ENCODE data around the gene TOGARAM1.
"Not testable (repeated sequence)": the region's sequence is repeated elsewhere in the genome, so short reads cannot be mapped to it uniquely, and the experiment has no call there.

Gene TOGARAM1

DNA sequence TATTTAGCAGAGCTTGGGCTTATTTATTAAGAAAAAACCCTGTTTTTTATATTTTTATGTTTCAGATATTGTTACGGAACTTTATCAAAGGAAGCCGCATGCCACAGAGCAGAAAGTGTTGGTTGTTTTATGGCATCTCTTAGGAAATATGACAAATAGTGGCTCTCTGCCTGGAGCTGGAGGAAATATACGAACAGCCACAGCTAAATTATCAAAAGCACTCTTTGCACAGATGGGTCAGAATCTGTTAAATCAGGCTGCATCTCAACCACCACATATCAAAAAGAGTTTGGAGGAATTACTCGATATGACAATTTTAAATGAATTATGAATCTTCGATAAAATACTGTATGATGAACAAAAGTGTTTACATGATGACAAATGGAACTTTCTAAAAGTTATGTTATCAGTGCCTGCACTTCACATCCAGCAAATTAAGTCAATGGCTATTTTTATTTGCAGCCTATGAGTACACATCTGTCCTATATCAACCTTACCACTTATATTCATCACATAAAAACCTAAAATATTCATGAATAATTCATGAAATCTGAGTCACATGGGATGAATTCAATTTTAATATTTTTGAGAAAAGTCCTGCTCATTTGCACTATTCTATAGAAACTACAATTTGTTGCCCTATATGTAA, 111.4 kb downstream of the TOGARAM1 start:
- Histone ChIP-seq H3K27ac (ENCODE audit: extremely low read depth, low read depth, low read length) (no peak overlapping the region), H3K4me3 (ENCODE audit: low read depth, low read length) (no peak overlapping the region), H3K36me3 (ENCODE audit: control insufficient read depth in 2 of 2, insufficient read depth in 1 of 2, low read length in 2 of 2) (peaks cover 4 to 9% of the 10 kb centered on the region in 2 experiments), H3K9me3 (ENCODE audit: control insufficient read depth, insufficient read depth, low read depth, low read length) (no peaks in the 10 kb centered on the region), H3K4me1 (ENCODE audit: control insufficient read depth, insufficient read depth, low read length) (no peaks in the 10 kb centered on the region)
- CTCF ChIA-PET: interaction anchor here (0.8 kb wide), 1 partner anchor 12 kb away, joined by 3 read pairs; no protein-coding TSS in a partner anchor
- TF ChIP-seq, protein P1, sequence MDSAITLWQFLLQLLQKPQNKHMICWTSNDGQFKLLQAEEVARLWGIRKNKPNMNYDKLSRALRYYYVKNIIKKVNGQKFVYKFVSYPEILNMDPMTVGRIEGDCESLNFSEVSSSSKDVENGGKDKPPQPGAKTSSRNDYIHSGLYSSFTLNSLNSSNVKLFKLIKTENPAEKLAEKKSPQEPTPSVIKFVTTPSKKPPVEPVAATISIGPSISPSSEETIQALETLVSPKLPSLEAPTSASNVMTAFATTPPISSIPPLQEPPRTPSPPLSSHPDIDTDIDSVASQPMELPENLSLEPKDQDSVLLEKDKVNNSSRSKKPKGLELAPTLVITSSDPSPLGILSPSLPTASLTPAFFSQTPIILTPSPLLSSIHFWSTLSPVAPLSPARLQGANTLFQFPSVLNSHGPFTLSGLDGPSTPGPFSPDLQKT (IDR thresholded peaks at IDR 0.05; ENCODE audit: borderline replicate concordance, low read depth, low read length): no peak
- TF ChIP-seq YY2 (tag by site-specific recombination; IDR thresholded peaks at IDR 0.05) (no peak), ZNF184 (tag by site-specific recombination; IDR thresholded peaks at IDR 0.05) (no peak), ZNF76 (tag by site-specific recombination; IDR thresholded peaks at IDR 0.05; ENCODE audit: borderline replicate concordance, low read depth) (no peak), ZNF175 (tag by site-specific recombination; IDR thresholded peaks at IDR 0.05) (no peak)
- TF ChIP-seq, protein P2, sequence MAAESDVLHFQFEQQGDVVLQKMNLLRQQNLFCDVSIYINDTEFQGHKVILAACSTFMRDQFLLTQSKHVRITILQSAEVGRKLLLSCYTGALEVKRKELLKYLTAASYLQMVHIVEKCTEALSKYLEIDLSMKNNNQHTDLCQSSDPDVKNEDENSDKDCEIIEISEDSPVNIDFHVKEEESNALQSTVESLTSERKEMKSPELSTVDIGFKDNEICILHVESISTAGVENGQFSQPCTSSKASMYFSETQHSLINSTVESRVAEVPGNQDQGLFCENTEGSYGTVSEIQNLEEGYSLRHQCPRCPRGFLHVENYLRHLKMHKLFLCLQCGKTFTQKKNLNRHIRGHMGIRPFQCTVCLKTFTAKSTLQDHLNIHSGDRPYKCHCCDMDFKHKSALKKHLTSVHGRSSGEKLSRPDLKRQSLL (tag by site-specific recombination; IDR thresholded peaks at IDR 0.05): no peak
- TF ChIP-seq, protein P3, sequence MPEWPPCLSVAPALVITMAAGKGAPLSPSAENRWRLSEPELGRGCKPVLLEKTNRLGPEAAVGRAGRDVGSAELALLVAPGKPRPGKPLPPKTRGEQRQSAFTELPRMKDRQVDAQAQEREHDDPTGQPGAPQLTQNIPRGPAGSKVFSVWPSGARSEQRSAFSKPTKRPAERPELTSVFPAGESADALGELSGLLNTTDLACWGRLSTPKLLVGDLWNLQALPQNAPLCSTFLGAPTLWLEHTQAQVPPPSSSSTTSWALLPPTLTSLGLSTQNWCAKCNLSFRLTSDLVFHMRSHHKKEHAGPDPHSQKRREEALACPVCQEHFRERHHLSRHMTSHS (tag by site-specific recombination; IDR thresholded peaks at IDR 0.05): no peak
- POLR2A ChIA-PET: no interaction called here

DNA sequence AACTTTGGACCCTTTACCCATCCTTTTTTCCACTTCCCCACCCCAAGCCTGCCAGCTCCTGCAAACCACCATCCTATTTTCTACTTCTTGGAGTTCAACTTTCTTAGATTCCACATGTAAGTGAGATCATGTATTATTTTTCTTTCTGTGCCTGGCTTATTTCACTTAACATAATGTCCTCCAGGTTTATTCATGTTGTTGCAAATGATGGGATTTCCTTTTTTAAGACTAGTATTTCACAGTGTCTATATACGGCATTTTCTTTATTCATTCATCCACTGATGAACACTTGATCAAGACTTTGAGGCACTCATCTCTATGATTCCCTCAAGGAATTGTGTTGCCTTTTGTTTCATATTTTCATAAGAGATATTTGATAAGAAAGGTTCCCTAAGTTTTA, 116.3 kb downstream of the TOGARAM1 start:
- Histone ChIP-seq H3K4me1 (ENCODE audit: control insufficient read depth, insufficient read depth, low read length) (peaks cover under 1% of the 10 kb centered on the region; the same call in 1 of the 2 replicates), H3K27ac (ENCODE audit: extremely low read depth, low read depth, low read length) (no peak overlapping the region), H3K4me3 (ENCODE audit: low read depth, low read length) (no peak overlapping the region), H3K36me3 (ENCODE audit: control insufficient read depth in 2 of 2, insufficient read depth in 1 of 2, low read length in 2 of 2) (peaks cover 0 to 3% of the 10 kb centered on the region in 2 experiments; a peak in 1 of 3 replicates), H3K9me3 (ENCODE audit: control insufficient read depth, insufficient read depth, low read depth, low read length) (no peaks in the 10 kb centered on the region)
- CTCF ChIA-PET: no interaction called here
- POLR2A ChIA-PET: no interaction called here
- no peak for TF ChIP-seq ZNF596 (tag by site-specific recombination; IDR thresholded peaks at IDR 0.05)
- TF ChIP-seq ZNF121 (tag by site-specific recombination; IDR thresholded peaks at IDR 0.05): no peak
- no peak for TF ChIP-seq ZNF701 (tag by site-specific recombination; IDR thresholded peaks at IDR 0.05)
- TF ChIP-seq, protein P4, sequence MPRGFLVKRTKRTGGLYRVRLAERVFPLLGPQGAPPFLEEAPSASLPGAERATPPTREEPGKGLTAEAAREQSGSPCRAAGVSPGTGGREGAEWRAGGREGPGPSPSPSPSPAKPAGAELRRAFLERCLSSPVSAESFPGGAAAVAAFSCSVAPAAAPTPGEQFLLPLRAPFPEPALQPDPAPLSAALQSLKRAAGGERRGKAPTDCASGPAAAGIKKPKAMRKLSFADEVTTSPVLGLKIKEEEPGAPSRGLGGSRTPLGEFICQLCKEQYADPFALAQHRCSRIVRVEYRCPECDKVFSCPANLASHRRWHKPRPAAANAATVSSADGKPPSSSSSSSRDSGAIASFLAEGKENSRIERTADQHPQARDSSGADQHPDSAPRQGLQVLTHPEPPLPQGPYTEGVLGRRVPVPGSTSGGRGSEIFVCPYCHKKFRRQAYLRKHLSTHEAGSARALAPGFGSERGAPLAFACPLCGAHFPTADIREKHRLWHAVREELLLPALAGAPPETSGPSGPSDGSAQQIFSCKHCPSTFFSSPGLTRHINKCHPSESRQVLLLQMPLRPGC (tag by site-specific recombination; IDR thresholded peaks at IDR 0.05): no peak
- no peak for TF ChIP-seq REPIN1 (tag by site-specific recombination; IDR thresholded peaks at IDR 0.05; ENCODE audit: low read depth)
- no peak for TF ChIP-seq ZNF202 (tag by site-specific recombination; IDR thresholded peaks at IDR 0.05; ENCODE audit: borderline replicate concordance)
- no peak for TF ChIP-seq GLI4 (tag by site-specific recombination; IDR thresholded peaks at IDR 0.05)
- no peak for TF ChIP-seq ZNF792 (tag by site-specific recombination; IDR thresholded peaks at IDR 0.05)
- no peak for TF ChIP-seq KLF1 (tag by site-specific recombination; IDR thresholded peaks at IDR 0.05)
- no peak for TF ChIP-seq ZNF157 (tag by site-specific recombination; IDR thresholded peaks at IDR 0.05)
- TF ChIP-seq ZNF292 (tag by site-specific recombination; IDR thresholded peaks at IDR 0.05; ENCODE audit: borderline replicate concordance, low read depth): no peak
- TF ChIP-seq ZNF654 (tag by site-specific recombination; IDR thresholded peaks at IDR 0.05; ENCODE audit: low read depth): no peak
- TF ChIP-seq ZNF175 (tag by site-specific recombination; IDR thresholded peaks at IDR 0.05): no peak
- TF ChIP-seq ZNF548 (tag by site-specific recombination; IDR thresholded peaks at IDR 0.05): no peak
- TF ChIP-seq IKZF3 (tag by site-specific recombination; IDR thresholded peaks at IDR 0.05): no peak
- TF ChIP-seq ZNF19 (tag by site-specific recombination; IDR thresholded peaks at IDR 0.05; ENCODE audit: low read depth): no peak
- TF ChIP-seq, protein P5, sequence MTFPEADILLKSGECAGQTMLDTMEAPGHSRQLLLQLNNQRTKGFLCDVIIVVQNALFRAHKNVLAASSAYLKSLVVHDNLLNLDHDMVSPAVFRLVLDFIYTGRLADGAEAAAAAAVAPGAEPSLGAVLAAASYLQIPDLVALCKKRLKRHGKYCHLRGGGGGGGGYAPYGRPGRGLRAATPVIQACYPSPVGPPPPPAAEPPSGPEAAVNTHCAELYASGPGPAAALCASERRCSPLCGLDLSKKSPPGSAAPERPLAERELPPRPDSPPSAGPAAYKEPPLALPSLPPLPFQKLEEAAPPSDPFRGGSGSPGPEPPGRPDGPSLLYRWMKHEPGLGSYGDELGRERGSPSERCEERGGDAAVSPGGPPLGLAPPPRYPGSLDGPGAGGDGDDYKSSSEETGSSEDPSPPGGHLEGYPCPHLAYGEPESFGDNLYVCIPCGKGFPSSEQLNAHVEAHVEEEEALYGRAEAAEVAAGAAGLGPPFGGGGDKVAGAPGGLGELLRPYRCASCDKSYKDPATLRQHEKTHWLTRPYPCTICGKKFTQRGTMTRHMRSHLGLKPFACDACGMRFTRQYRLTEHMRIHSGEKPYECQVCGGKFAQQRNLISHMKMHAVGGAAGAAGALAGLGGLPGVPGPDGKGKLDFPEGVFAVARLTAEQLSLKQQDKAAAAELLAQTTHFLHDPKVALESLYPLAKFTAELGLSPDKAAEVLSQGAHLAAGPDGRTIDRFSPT (tag by site-specific recombination; IDR thresholded peaks at IDR 0.05): no peak
- no peak for TF ChIP-seq ZNF658 (tag by site-specific recombination; IDR thresholded peaks at IDR 0.05)

DNA sequence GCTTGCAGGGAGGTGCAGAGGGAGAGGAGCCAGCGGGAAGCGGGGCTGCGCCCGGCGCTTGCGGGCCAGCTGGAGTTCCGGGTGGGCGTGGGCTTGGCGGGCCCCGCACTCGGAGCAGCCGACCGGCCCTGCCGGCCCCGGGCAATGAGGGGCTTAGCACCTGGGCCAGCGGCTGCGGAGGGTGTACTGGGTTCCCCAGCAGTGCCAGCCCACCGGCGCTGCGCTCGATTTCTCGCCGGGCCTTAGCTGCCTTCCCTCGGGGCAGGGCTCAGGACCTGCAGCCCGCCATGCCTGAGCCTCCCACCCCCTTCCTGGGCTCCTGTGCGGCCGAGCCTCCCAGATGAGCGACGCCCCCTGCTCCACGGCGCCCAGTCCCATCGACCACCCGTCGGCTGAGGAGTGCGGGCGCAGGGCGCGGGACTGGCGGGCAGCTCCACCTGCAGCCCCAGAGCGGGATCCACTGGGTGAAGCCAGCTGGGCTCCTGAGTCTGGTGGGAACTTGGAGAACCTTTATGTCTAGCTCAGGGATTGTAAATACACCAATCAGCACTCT, 118.5 kb downstream of the TOGARAM1 start:
- CTCF ChIA-PET; H3K27ac ChIP-seq (ENCODE audit: extremely low read depth, low read depth, low read length); H3K4me1 ChIP-seq (ENCODE audit: control insufficient read depth, insufficient read depth, low read length); H3K36me3 ChIP-seq (ENCODE audit: control insufficient read depth in 2 of 2, insufficient read depth in 1 of 2, low read length in 2 of 2); H3K9me3 ChIP-seq (ENCODE audit: control insufficient read depth, insufficient read depth, low read depth, low read length); POLR2A ChIA-PET; H3K4me3 ChIP-seq (ENCODE audit: low read depth, low read length): not testable (repeated sequence)
